Esophagus muscularis mucosa (tissue), 4 donors: ENCODE measurements around the gene CDK14. TPM values are rescaled to one million over a fixed set of nuclear protein-coding genes. Genes with fewer than 3 reads are reported as not detected.

Experiments
- DNase-seq: peaks from one replicate; pipeline ENCODE4 v3.0.0-alpha.2; 2017; ENCODE audit errors: extremely low spot score
- H3K27ac ChIP-seq, 4 donors: fragments of 200-600 bp; sonication (generic); replicated peaks in 1 of 4; 1 replicate in 3 of 4; 2 replicates in 1 of 4; pipeline ENCODE4 v1.5.1; 2016 to 2019; ENCODE audit warnings: mild to moderate bottlenecking in 1 of 4
- H3K27me3 ChIP-seq, 4 donors: fragments of 200-600 bp; sonication (generic); one replicate each; pipeline versions ENCODE4 v1.5.1 to v1.6.0; 2016 to 2019
- H3K36me3 ChIP-seq, 4 donors: fragments of 200-600 bp; sonication (generic); one replicate each; pipeline ENCODE4 v1.5.1; 2016 to 2019
- H3K4me1 ChIP-seq, 4 donors: fragments of 200-600 bp; sonication (generic); one replicate each; pipeline ENCODE4 v1.5.1; 2016 to 2019
- H3K4me3 ChIP-seq, 4 donors: fragments of 200-600 bp; sonication (generic); 1 replicate in 2 of 4; 2 replicates in 2 of 4; pipeline ENCODE4 v1.5.1; 2016 to 2019; ENCODE audit warnings: mild to moderate bottlenecking in 4 of 4, moderate library complexity in 1 of 4
- H3K9me3 ChIP-seq, 4 donors: fragments of 200-600 bp; sonication (generic); 1 replicate in 3 of 4; 2 replicates in 1 of 4; pipeline ENCODE4 v1.5.1; 2016 to 2019
- EP300 ChIP-seq: sonication (generic); formaldehyde crosslinking; IDR thresholded peaks from one replicate; pipeline ENCODE4 v1.6.1; 2017; ENCODE audit warnings: antibody characterized with exemption
- POLR2A ChIP-seq: fragments of 450-650 bp; IDR thresholded peaks from one replicate; pipeline ENCODE4 v1.6.1; 2017; ENCODE audit warnings: antibody characterized with exemption, moderate library complexity, mild to moderate bottlenecking, low read depth
- POLR2AphosphoS5 ChIP-seq, 2 donors: sonication (generic); formaldehyde crosslinking; IDR thresholded peaks; one replicate each; pipeline ENCODE4 v1.6.1; 2017; ENCODE audit warnings: antibody characterized with exemption in 2 of 2
- WGBS: methylation state at CpG from one replicate; pipeline ENCODE4 v1.1.5; 2018; 5-methylcytosine and 5-hydroxymethylcytosine counted together
- intact Hi-C: fragments of 100-400 bp; cut with DNase I; formaldehyde crosslinking; loops from one replicate; pipeline ENCODE4 v1.15.1; 2023
- total RNA-seq, 4 donors: library from RNA; depleted of rRNA; stranded (reverse); fragments of >200 nt; gene quantifications; one replicate each; pipeline versions ENCODE4 v1.1.0 to v1.2.1, GENCODE V29; 2016
- TF ChIP-seq, protein P1 (sequence below), 3 experiments: fragments of 200-600 bp in 2 of 3; fragments of 450-650 bp in 1 of 3; sonication (generic) in 2 of 3; IDR thresholded peaks; one replicate each; pipeline ENCODE4 v1.5.1; 2017 to 2019; ENCODE audit warnings: antibody characterized with exemption in 3 of 3, mild to moderate bottlenecking in 2 of 3, moderate library complexity in 1 of 3

The CDK14 gene
- total RNA-seq, 4 donors from 2014 or later, result 9.6 to 17.7 (median 14.3) TPM

DNA sequence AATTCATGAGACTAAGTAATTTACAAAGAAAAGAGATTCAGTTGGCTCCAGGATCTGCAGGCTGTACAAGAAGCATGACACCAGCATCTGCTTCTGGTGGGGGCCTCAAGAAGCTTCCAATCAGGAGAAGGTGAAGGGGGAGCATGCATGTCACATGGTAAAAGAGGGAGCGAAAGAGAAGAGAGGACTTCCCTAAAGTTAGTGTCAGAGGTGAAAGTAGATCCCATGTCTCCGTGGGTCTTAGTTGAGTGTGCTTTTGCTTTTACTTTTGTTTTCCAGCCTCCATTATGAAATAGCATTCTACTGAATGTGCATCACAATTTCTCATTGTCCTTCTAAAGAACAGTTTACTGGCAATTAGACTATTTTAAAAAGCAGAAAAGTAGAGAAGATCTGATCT lies 454.6 kb downstream of the CDK14 start:
- Histone ChIP-seq H3K27ac (no peak overlapping the region), H3K4me3 (no peak overlapping the region), H3K9me3 (no peaks in the 10 kb centered on the region), H3K27me3 (no peaks in the 10 kb centered on the region), H3K4me1 (peaks cover 0 to 2% (median 1%) of the 10 kb centered on the region in 4 donors), H3K36me3 (no peaks in the 10 kb centered on the region)
- no peak for TF ChIP-seq POLR2A
- no peak for TF ChIP-seq EP300
- TF ChIP-seq POLR2AphosphoS5 (IDR thresholded peaks at IDR 0.05), result no peak
- TF ChIP-seq, protein P1, sequence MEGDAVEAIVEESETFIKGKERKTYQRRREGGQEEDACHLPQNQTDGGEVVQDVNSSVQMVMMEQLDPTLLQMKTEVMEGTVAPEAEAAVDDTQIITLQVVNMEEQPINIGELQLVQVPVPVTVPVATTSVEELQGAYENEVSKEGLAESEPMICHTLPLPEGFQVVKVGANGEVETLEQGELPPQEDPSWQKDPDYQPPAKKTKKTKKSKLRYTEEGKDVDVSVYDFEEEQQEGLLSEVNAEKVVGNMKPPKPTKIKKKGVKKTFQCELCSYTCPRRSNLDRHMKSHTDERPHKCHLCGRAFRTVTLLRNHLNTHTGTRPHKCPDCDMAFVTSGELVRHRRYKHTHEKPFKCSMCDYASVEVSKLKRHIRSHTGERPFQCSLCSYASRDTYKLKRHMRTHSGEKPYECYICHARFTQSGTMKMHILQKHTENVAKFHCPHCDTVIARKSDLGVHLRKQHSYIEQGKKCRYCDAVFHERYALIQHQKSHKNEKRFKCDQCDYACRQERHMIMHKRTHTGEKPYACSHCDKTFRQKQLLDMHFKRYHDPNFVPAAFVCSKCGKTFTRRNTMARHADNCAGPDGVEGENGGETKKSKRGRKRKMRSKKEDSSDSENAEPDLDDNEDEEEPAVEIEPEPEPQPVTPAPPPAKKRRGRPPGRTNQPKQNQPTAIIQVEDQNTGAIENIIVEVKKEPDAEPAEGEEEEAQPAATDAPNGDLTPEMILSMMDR (IDR thresholded peaks at IDR 0.05), result no peak
- WGBS, result 80% methylated on average over 2 of the region's 2 CpGs
- no peak for DNase-seq
- intact Hi-C loops, result no loop called here

DNA sequence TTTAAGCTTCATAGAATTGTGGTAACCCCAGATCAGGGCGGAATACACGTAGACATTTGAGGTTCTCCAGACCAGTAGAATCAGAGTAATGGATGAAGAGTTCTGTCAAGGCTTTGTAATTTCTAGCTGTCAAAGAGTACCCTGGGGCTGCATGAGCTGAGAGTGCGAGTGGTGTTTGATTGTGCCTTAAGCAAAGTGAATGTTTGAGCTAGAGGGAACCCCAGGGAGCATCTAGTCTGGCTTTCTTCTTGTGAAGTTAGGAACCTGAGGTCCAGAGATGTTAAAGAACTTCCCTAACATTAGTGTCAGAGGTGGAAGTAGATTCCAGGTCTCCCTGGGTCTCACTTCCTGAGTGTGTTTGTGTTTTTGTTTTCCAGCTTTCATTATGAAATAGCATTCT lies 455.8 kb downstream of the CDK14 start:
- no peaks in the 10 kb centered on the region for H3K9me3 ChIP-seq
- intact Hi-C loops, result no loop called here
- no peak overlapping the region for H3K27ac ChIP-seq
- H3K4me1 ChIP-seq, result no peaks in the 10 kb centered on the region
- no peaks in the 10 kb centered on the region for H3K36me3 ChIP-seq
- DNase-seq, result no peak
- TF ChIP-seq, protein P1 (IDR thresholded peaks at IDR 0.05), result no peak
- TF ChIP-seq EP300, result no peak
- no peak for TF ChIP-seq POLR2AphosphoS5 (IDR thresholded peaks at IDR 0.05)
- TF ChIP-seq POLR2A, result no peak
- H3K4me3 ChIP-seq, result no peak overlapping the region
- WGBS, result 85% methylated on average over 3 of the region's 3 CpGs
- H3K27me3 ChIP-seq, result no peaks in the 10 kb centered on the region

DNA sequence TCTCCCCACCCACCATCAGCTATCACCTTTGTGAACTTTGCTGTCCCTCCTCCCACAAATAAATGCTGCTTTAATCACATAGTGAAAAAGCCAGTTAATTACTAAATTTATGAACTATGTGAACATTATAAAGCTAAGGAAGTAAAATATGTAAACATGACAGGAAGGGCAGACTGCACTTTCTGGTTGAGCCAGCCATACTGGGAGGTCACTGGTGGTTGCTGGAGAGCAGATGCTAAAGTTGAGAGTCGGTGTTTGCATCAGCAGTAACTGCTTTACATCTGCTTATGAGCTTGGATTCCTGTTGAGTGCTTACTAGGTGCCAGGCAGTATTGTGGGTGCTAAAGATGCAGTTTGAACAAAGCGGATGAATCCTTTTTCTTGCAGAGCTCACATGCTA lies 458.3 kb downstream of the CDK14 start:
- intact Hi-C loops, result no loop called here
- Histone ChIP-seq H3K36me3 (no peaks in the 10 kb centered on the region), H3K27me3 (no peaks in the 10 kb centered on the region), H3K4me1 (no peaks in the 10 kb centered on the region), H3K27ac (no peak overlapping the region), H3K9me3 (no peaks in the 10 kb centered on the region), H3K4me3 (no peak overlapping the region)
- TF ChIP-seq, protein P1 (IDR thresholded peaks at IDR 0.05), result no peak
- TF ChIP-seq POLR2AphosphoS5 (IDR thresholded peaks at IDR 0.05) (no peak), EP300 (no peak), POLR2A (no peak)
- WGBS, result 81% methylated on average over 2 of the region's 2 CpGs
- DNase-seq, result no peak

DNA sequence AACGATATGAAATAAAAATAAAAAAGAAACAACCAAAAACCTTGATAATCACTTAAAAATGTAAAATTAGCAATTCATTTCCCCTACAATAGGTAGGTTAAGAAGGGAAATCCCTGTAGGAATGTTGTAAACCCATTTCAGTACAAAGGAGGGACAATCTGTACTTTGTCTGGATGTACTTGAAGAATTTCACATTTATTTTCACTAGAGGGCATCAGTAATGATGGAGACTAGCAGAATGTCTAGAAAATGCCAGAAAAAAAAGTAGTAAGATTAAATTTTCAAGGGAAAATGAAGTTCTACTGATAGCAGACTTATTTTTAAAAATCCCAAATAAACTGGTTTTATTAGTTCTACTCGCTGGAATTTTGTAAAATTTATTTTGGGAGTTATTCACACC lies 459.1 kb downstream of the CDK14 start:
- 92% methylated on average over 2 of the region's 2 CpGs for WGBS
- no peaks in the 10 kb centered on the region for H3K27me3 ChIP-seq
- DNase-seq, result no peak
- H3K4me1 ChIP-seq, result no peaks in the 10 kb centered on the region
- no peaks in the 10 kb centered on the region for H3K9me3 ChIP-seq
- intact Hi-C loops, result no loop called here
- no peak overlapping the region for H3K27ac ChIP-seq
- no peak overlapping the region for H3K4me3 ChIP-seq
- H3K36me3 ChIP-seq, result no peaks in the 10 kb centered on the region
- TF ChIP-seq POLR2A, result no peak
- no peak for TF ChIP-seq EP300
- no peak for TF ChIP-seq POLR2AphosphoS5 (IDR thresholded peaks at IDR 0.05)
- TF ChIP-seq, protein P1 (IDR thresholded peaks at IDR 0.05), result no peak

DNA sequence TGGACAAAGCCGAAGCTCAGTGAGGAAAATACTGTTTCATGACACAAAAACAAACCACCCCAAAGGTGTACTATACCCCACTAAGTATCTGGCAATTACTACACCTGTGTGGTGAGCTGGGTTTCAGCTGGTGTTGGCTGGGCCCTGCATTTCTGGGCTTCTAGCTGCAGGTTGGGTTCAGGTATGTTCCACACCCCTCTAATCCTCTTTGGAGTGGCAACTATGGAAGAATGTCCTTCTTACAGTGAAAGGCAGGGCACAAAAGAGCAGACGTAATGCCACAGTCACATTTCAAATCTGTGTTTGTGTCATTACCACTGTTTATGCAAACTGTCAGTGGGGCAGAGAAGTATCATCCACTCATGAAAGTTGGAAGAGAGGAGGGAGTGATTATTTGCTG lies 466.6 kb downstream of the CDK14 start:
- Histone ChIP-seq H3K4me1 (peaks cover 0 to 17% (median 13%) of the 10 kb centered on the region in 4 donors), H3K27me3 (no peaks in the 10 kb centered on the region), H3K27ac (no peak overlapping the region), H3K36me3 (no peaks in the 10 kb centered on the region), H3K9me3 (no peaks in the 10 kb centered on the region), H3K4me3 (no peak overlapping the region)
- no peak for TF ChIP-seq POLR2A
- no peak for TF ChIP-seq EP300
- TF ChIP-seq, protein P1 (IDR thresholded peaks at IDR 0.05), result no peak
- no peak for TF ChIP-seq POLR2AphosphoS5 (IDR thresholded peaks at IDR 0.05)
- WGBS, result 75% methylated on average over 2 of the region's 2 CpGs
- no peak for DNase-seq
- intact Hi-C loops, result no loop called here
